HepG2 (cell line): ENCODE measurements around the gene MAN2B2. TPM values are rescaled to one million over a fixed set of nuclear protein-coding genes. Genes with fewer than 3 reads are reported as not detected.

ENCODE experiments used
- ATAC-seq: fragments of 200-7000 bp; cut with Tn5 transposase; 3 replicates; pipeline ENCODE4 v1.9.1; 2020; ENCODE audit warnings: mild to moderate bottlenecking, moderate library complexity
- BruUV-seq: library from RNA; stranded (reverse); fragments of 400-500 nt; replicated peaks from 2 replicates; lab custom pipeline; 2021; lab: Mats Ljungman, UMichigan
- CTCF ChIA-PET: fragments of 300-600 bp; formaldehyde crosslinking; extraction: SDS; loops from one replicate; lab custom pipeline; 2021; ENCODE audit warnings: low total read pairs, inconsistent platforms, low intra/inter-chr PET ratio; lab: Yijun Ruan, JAX
- POLR2A ChIA-PET: fragments of 350-600 bp; sonication (Branson Sonifier 250); formaldehyde crosslinking; loops from one replicate; lab custom pipeline; 2020; ENCODE audit warnings: antibody characterized with exemption, inconsistent platforms; lab: Yijun Ruan, JAX
- DNase-seq: peaks from one replicate; pipeline ENCODE4 v3.0.0-alpha.2; 2015; ENCODE audit warnings: low spot score
- FAIRE-seq: peaks from 3 replicates; lab custom pipeline; 2011; peaks lifted over from hg19 to GRCh38; lab: Jason Lieb, UNC
- H2AFZ ChIP-seq: one replicate; pipeline ENCODE4 v1.6.1; 2011; ENCODE audit warnings: low read length, inconsistent platforms
- H3K27ac ChIP-seq: fragments of 300-600 bp; 3 replicates; pipeline ENCODE4 v1.8.0; 2011; ENCODE audit warnings: mixed run types, mild to moderate bottlenecking, mixed read lengths, low read length, inconsistent platforms; ENCODE audit not compliant: insufficient read depth; ENCODE audit errors: extremely low read length
- H3K27me3 ChIP-seq, 2 experiments: fragments of 200-600 bp in 1 of 2; 2 replicates in 1 of 2; 3 replicates in 1 of 2; pipeline versions ENCODE4 v1.6.0 to v1.8.0; 2011; ENCODE audit warnings: low read length in 2 of 2, mild to moderate bottlenecking in 2 of 2, moderate library complexity in 2 of 2, inconsistent platforms in 1 of 2; ENCODE audit not compliant: insufficient read depth in 2 of 2, control insufficient read depth in 1 of 2
- H3K36me3 ChIP-seq, 2 experiments: fragments of 200-600 bp in 1 of 2; replicated peaks in 1 of 2; 2 replicates in 1 of 2; 3 replicates in 1 of 2; pipeline versions ENCODE4 v1.5.1 to v1.8.0; 2011; ENCODE audit warnings: low read length in 2 of 2, inconsistent platforms in 1 of 2; ENCODE audit not compliant: insufficient read depth in 2 of 2, control insufficient read depth in 1 of 2
- H3K4me1 ChIP-seq: 2 replicates; pipeline ENCODE4 v1.5.1; 2012; ENCODE audit warnings: low read length, inconsistent platforms; ENCODE audit not compliant: insufficient read depth
- H3K4me2 ChIP-seq: 2 replicates; pipeline ENCODE4 v1.6.0; 2011; ENCODE audit warnings: low read depth, low read length, inconsistent platforms
- H3K4me3 ChIP-seq, 3 experiments: fragments of 200-600 bp in 1 of 3; sonication (generic), shearing (Covaris generic) in 1 of 3; replicated peaks in 1 of 3; 2 replicates each; pipeline ENCODE4 v1.5.1; 2011 to 2016; ENCODE audit warnings: low read length in 3 of 3, inconsistent platforms in 2 of 3, low read depth in 2 of 3, mild to moderate bottlenecking in 2 of 3, control low read depth in 1 of 3, mixed read lengths in 1 of 3; ENCODE audit not compliant: insufficient read depth in 1 of 3
- H3K79me2 ChIP-seq: one replicate; pipeline ENCODE4 v1.6.1; 2011; ENCODE audit warnings: low read length, inconsistent platforms; ENCODE audit not compliant: insufficient read depth
- H3K9ac ChIP-seq: 2 replicates; pipeline ENCODE4 v1.6.0; 2011; ENCODE audit warnings: mild to moderate bottlenecking, low read depth, low read length, inconsistent platforms; ENCODE audit not compliant: insufficient read depth
- H3K9me3 ChIP-seq: 2 replicates; pipeline ENCODE4 v1.5.1; 2012; ENCODE audit warnings: mild to moderate bottlenecking, low read length
- H4K20me1 ChIP-seq: 2 replicates; pipeline ENCODE4 v1.6.0; 2011; ENCODE audit warnings: inconsistent platforms, mild to moderate bottlenecking, low read length, moderate library complexity; ENCODE audit not compliant: insufficient read depth
- CREB1 ChIP-seq, 2 experiments: fragments of 450-650 bp in 1 of 2; IDR thresholded peaks; 2 replicates each; pipeline ENCODE4 v1.6.1; 2016 to 2017; ENCODE audit warnings: control low read depth in 1 of 2, mild to moderate bottlenecking in 1 of 2, missing compliant biosample characterization in 1 of 2, missing genetic modification characterization in 1 of 2
- ETS1 ChIP-seq: sonication (generic); formaldehyde crosslinking; IDR thresholded peaks from 2 replicates; pipeline ENCODE4 v1.4.0; 2020; ENCODE audit warnings: missing genetic modification reagents
- HMGXB3 ChIP-seq: sonication (generic); formaldehyde crosslinking; IDR thresholded peaks from 2 replicates; pipeline ENCODE4 v1.4.0; 2020; ENCODE audit warnings: missing genetic modification reagents, borderline replicate concordance
- MIER2 ChIP-seq: IDR thresholded peaks from 2 replicates; pipeline ENCODE4 v1.6.1; 2016; ENCODE audit warnings: missing biosample characterization, missing genetic modification reagents
- MXI1 ChIP-seq: IDR thresholded peaks from 3 replicates; pipeline ENCODE4 v1.6.1; 2012; ENCODE audit warnings: low read depth, low read length, inconsistent platforms, borderline replicate concordance
- PAXIP1 ChIP-seq: sonication (generic); formaldehyde crosslinking; conservative IDR thresholded peaks from 2 replicates; pipeline ENCODE4 v1.4.0; 2020; ENCODE audit warnings: mild to moderate bottlenecking, missing genetic modification reagents, moderate library complexity
- RFXANK ChIP-seq: IDR thresholded peaks from 2 replicates; pipeline ENCODE4 v1.6.1; 2016
- ZNF260 ChIP-seq: sonication (generic); formaldehyde crosslinking; IDR thresholded peaks from 2 replicates; pipeline ENCODE4 v1.4.0; 2020; ENCODE audit warnings: missing genetic modification reagents, low read depth, mild to moderate bottlenecking, borderline replicate concordance
- ZNF660 ChIP-seq: sonication (generic); formaldehyde crosslinking; IDR thresholded peaks from 2 replicates; pipeline ENCODE4 v1.5.1; 2020; ENCODE audit warnings: mild to moderate bottlenecking, low read depth, missing genetic modification reagents, borderline replicate concordance
- WGBS: methylation state at CpG from one replicate; pipeline ENCODE4 v1.1.6; 2017; ENCODE audit warnings: low lambda C conversion rate; 5-methylcytosine and 5-hydroxymethylcytosine counted together
- in situ Hi-C: cut with HindIII; loops from 2 replicates; pipeline ENCODE4 v1.10.0; 2017; ENCODE audit warnings: low pct_unique_long_range_greater_than_20kb; ENCODE audit not compliant: extremely low pct_ligation_motif_present
- intact Hi-C: fragments of 100-400 bp; cut with micrococcal nuclease; formaldehyde crosslinking; loops from one replicate; pipeline ENCODE4 v1.10.0; 2022; ENCODE audit not compliant: unreplicated experiment
- polyA plus RNA-seq, 8 experiments: library from polyadenylated mRNA; depleted of rRNA in 3 of 8; stranded (reverse) in 7 of 8; unstranded in 1 of 8; fragments of >200 nt; fragmentation: Illumina TruSeq in 4 of 8; extraction: Trizol in 4 of 8; gene quantifications; 2 replicates each; pipeline versions ENCODE4 v1.2.1 to v1.2.3, GENCODE V29; 2011 to 2016; ENCODE audit warnings: low read depth in 4 of 8, missing spikeins in 1 of 8, mixed read lengths in 1 of 8; ENCODE audit not compliant: insufficient read depth in 1 of 8
- total RNA-seq, 5 experiments: library from RNA; depleted of rRNA; stranded (reverse); fragments of >200 nt; fragmentation: Illumina TruSeq; extraction: Trizol; gene quantifications; 2 replicates each; pipeline ENCODE4 v1.2.3, GENCODE V29; 2016; ENCODE audit warnings: low read depth in 1 of 5

The MAN2B2 gene
- total and polyA plus RNA-seq, 2 of the 13 experiments (the other 11 are each of a cell fraction or from before 2014, with no cell fraction given), result 4.8 to 5.4 TPM

GRCh38 chr4:6571608-6572007, 3.4 kb upstream of the MAN2B2 start (continued):
- TF ChIP-seq RFXANK (CRISPR knock-in tag) (no peak), HMGXB3 (CRISPR knock-in tag) (no peak), MIER2 (CRISPR knock-in tag) (no peak)

GRCh38 chr4:6573551-6573950, 1.4 kb upstream of the MAN2B2 start:
- in situ Hi-C loops, result loop anchor here (25.0 kb wide), 1 partner anchor 336 kb away; no protein-coding TSS in a partner anchor
- H3K79me2 ChIP-seq, result no peaks in the 10 kb centered on the region
- TF ChIP-seq PAXIP1 (CRISPR knock-in tag) (no peak), CREB1 (IDR thresholded peaks at IDR 0.05) (no peak), CREB1 (CRISPR knock-in tag; IDR thresholded peaks at IDR 0.05) (no peak), ETS1 (CRISPR knock-in tag) (no peak), ZNF660 (CRISPR knock-in tag) (no peak), MXI1 (0 out of 3 replicates have a peak, but pooled peaks have one; percentile 22), ZNF260 (CRISPR knock-in tag) (no peak)
- BruUV-seq, result no TSS peak
- ChIA-PET POLR2A (interaction anchor here (1.8 kb wide), 1 partner anchor 117 kb away, joined by 10 read pairs; no protein-coding TSS in a partner anchor), CTCF (no interaction called here)
- DNase-seq (no peak), FAIRE-seq (no peak), ATAC-seq (no peak)
- H3K9me3 ChIP-seq, result peaks cover 4% of the 10 kb centered on the region; the same call in 1 of the 2 replicates
- peaks cover 21% of the 10 kb centered on the region for H3K4me1 ChIP-seq
- 20% methylated on average over 1 of the region's 6 CpGs for WGBS
- intact Hi-C loops, result no loop called here
- H3K27ac ChIP-seq, result no peak overlapping the region
- no peak overlapping the region for H3K4me3 ChIP-seq
- no peaks in the 10 kb centered on the region for H4K20me1 ChIP-seq
- H2AFZ ChIP-seq, result no peak overlapping the region
- peaks cover 2 to 34% of the 10 kb centered on the region in 2 experiments; a peak in 3 of 5 replicates for H3K27me3 ChIP-seq
- H3K4me2 ChIP-seq, result peak overlapping the region; percentile 84; the same call in 1 of the 2 replicates
- peaks cover 2 to 4% of the 10 kb centered on the region in 2 experiments; a peak in 1 of 5 replicates for H3K36me3 ChIP-seq
- H3K9ac ChIP-seq, result no peak overlapping the region
